NCI-H146 (cell line): ENCODE data around the gene EHD2.
"Not testable (repeated sequence)": the region's sequence is repeated elsewhere in the genome, so short reads cannot be mapped to it uniquely, and the experiment has no call there.

Experiments used
- DNase-seq: peaks from one replicate; lab custom pipeline; 2025; lab: John Stamatoyannopoulos, UW

The EHD2 gene

DNA sequence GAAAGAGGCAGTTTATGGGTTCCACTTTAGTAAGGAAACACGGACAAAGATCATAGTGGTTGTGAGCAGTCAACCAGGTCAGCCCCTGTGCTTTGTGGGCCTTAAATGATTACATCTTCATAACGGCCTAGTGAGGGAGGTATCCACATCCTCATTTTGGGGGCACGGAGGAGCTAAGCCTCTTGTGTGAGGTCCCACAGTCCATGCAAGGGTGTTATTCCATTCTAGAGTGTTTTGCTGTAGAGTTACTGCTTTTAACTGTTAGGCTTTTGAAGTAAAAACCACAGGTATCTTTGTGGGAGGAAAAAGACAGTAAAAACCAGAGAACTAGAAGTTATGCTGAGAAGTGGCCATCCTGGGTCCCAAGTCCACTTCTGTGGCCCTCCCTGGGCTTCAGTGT is 36.1 kb downstream of the EHD2 start:
- no peak for DNase-seq

DNA sequence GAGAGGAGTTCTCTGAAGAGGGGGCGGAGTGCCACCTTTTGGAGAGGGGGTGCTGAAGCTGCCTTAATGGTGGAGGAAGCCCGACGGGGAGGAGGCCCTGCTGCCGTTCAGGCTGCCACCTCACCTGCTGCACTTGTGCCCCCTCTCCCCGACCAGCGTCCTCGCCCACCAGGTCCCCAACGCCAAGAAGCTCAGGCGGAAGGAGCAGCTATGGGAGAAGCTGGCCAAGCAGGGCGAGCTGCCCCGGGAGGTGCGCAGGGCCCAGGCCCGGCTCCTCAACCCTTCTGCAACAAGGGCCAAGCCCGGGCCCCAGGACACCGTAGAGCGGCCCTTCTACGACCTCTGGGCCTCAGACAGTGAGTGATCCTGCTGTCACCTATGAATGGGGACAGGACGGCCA is 37.5 kb downstream of the EHD2 start:
- DNase-seq, result no peak

DNA sequence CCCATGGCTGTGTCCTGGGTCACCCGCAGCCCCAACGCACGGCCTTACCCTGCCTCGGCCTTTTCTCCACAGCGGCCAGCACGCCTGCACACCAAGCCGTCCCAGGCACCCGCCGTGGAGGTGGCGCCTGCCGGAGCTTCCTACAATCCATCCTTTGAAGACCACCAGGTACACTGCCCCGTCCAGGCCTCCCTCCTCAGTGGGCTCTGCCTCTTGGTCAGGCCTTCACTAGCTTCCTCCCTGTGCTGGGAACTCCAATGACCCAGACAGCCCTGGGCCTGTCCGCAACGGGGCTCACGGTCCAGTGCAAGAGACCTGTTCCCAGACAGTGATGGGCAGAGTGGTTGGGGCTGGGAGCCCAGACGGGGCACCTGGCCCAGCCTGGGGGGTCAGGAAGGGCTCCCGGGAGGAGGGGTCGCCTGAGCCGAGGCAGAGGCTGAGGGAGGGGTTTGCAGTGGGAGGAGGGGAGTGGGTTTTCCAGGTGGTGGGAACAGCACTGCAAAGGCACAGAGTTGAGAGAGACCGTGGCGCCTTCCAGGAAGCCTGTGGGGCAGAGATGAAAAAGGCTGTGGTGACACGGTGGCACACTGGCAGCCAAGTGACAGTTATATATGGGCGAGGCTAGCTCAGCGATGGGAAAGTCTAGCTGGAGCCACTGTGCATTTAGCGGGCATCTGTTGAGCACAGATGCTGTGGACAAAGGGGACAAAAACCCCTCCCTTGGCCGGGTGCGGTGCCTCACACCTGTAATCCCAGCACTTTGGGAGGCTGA is 39.4 kb downstream of the EHD2 start:
- DNase-seq, result no peak

DNA sequence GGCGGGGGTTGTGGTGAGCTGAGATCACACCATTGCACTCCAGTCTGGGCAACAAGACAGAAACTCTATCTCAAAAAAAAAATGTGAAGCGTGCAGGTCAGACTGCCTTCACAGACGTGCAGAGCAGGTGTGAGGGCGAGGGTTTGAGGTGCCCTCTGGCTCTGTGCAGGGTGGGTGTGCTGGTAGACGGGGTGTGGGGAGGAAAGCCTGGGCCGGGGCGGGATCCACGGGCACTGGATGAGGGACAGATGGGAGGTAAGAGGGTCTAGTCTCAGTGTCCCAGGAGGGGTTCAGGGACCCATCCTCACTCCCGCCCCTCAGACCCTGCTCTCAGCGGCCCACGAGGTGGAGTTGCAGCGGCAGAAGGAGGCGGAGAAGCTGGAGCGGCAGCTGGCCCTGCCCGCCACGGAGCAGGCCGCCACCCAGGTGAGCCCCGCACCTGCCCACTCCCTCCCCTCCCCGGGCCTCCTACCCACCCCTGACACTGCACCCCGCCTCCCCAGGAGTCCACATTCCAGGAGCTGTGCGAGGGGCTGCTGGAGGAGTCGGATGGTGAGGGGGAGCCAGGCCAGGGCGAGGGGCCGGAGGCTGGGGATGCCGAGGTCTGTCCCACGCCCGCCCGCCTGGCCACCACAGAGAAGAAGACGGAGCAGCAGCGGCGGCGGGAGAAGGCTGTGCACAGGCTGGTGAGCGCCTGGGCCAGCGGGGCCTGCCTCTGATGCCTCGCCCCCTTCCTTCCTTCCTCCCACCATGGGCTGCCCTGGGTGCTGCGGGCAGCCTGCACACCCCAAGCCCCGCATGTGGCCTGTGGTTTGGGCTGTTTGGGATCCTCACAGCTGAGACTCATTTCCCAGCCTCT is 41.2 kb downstream of the EHD2 start:
- DNase-seq, result no peak

DNA sequence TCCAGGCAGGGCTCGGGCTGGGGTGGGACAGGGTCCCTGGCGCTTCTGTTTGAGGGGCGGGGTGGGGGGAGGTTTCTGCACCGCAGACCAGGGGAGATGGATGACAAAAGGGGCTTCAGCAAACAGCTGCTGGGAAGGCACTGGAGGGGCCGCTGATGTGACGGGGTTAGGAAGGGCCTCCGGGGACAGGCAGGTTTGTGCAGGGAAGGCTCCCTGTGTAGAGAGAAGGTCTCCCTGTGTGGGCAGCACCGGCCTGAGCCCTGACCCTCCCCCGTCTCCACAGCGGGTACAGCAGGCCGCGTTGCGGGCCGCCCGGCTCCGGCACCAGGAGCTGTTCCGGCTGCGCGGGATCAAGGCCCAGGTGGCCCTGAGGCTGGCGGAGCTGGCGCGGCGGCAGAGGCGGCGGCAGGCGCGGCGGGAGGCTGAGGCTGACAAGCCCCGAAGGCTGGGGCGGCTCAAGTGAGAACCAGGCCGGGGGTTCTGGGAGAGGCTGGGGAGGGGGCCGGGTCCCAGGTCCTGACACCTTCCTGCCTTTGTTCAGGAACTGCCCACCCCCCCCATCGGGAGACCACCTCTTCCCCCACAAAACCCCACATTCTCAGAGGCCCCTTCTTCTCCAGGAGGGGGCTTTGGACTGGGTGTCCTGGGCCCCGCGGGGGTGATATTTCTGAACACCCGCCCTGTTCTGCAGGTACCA is 42.0 kb downstream of the EHD2 start:
- DNase-seq, result no peak

DNA sequence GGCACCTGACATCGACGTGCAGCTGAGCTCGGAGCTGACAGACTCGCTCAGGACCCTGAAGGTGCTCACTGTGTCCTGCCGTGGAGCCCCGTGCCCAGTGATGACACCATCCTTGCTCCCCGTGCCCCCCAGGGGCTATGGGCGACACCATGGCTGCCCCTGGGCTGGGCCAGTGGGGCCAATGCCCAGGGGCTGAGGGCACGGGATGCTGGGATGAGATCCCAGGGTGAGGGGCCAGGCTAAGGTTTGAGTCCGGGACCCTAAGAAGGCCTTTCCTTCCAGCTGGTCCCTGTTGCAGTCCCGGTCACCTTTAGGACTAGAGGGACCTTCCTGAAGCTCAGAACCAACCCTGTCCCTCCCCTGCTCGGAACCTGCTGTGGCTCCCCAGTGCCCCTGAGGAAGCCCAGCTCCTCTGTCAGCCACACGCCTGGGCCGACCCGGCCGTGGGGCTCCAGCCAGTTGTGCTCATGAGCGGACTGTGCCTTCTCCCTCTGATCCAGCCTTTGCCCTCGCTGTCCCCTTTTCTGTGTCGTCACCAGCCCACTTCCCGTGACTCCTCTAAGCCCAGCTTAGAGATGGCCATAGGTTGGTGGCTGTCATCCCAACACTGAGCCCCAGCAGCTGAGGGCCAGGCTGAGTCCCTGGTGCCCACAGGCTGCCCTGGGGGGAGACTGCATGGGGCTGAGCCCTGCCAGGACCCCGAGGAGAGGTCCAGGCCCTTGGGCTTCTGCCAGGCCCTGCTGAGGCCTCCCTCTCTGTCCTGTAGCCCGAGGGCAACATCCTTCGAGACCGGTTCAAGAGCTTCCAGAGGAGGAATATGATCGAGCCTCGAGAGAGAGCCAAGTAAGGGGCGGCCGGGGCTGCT is 42.8 kb downstream of the EHD2 start:
- DNase-seq, result no peak

DNA sequence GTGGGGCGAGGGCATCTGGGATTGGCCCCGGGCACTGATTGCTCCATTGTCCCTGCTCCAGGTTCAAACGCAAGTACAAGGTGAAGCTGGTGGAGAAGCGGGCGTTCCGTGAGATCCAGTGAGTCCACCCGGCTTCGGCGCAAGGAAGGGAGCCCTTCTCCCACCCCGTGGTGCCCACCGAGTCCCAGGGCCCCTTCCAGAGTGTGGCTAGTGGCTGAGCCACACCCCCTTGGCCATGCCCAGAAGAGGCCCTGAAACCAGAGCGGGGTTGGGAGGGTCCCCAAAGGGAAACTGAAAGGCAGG is 43.4 kb downstream of the EHD2 start:
- no peak for DNase-seq

DNA sequence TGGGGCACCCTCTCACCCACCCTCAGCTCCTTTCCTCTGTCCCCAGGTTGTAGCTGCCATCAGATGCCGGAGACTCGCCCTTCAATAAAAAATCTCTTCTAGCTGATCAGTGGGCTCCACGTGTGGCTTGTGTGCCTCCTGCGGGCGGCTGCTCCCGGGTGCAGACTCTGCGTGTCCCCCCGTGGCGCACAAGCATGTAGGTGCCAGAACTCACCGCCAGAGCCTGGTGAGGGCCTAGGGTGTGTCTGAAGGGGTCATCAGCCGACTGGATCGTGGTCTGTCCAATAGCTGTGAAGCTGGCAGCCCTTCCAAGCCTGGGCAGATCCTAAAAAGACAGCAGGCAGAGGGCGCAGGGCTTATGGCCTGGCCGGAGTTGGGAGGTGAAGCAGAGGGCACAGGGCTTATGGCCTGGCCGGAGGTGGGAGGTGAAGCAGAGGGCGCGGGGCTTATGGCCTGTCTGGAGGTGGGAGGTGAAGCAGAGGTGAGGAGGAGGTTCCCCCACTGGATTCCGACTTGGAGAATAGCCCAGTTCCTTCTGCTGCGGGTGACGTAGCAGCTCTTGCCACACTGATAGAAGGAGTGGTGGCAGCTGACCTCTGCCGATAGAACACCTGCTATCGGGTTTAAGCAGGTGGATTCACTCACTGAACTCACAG is 43.9 kb downstream of the EHD2 start:
- DNase-seq, result no peak

DNA sequence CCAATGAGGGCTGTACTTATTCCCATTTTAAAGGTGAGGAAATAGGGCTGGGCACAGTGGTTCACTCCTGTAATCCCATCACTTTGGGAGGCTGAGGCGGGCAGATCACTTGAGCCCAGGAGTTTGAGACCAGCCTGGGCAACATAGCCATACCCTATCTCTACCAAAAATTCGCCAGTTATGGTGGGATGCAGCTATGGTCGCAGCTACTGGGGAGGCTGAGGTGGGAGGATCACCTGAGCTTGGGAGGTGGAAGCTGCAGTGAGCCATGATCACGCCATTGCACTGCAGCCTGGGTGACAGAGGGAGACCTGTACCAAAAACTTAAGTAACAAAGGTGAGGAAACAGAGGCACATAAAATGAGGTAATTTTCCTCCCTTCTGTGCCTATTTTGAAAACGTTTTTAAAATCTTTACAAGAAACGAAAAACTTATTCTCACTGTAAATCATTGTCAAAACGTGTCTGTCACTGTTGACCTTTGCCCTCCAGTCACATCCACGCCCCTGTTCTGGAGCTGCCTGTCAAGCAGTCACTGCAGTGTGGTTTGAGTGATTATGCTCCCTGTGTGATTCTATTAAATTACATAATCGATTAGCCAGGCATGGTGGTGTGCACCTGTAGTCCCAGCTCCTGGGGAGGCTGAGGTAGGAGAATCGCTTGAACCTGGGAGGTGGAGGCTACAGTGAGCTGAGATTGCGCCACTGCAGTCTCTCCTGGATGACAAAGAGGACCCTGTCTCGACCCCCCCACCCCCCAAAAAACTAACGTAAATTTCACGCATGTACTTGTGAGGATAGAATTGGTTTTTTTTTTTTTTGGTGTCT is 44.6 kb downstream of the EHD2 start:
- no peak for DNase-seq

DNA sequence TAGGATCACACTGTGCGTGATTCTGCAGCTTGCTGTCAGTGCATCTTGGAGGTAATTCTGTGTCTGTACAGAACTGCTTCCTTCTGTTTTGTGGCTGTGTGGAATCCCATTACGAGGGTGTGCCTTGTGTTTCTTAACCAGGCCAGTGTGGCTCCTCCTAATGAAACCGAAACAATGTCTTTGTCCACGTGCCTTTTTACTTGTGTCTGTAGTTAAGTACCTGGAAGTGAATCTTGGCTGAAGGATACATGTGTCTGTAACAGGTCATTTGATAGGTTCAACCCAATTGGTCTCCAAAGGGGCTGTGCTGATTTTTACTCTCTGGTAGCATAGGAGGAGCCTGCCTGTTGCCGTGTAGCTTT is 45.2 kb downstream of the EHD2 start:
- no peak for DNase-seq

DNA sequence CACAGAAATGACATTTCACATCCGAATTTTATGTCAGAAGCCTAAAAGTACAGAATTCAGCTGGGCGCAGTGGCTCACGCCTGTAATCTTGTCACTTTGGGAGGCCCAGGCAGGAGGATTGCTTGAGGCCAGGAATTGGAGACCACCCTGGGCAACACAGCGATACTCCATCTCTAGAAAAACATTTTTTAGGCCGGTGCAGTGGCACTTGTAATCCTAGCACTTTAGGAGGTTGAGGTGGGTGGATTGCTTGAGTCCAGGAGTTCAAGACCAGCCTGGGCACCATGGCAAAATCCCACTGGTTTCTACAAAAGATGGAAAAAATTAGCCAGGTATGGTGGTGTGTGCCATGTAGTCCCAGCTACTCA is 47.4 kb downstream of the EHD2 start:
- no peak for DNase-seq

DNA sequence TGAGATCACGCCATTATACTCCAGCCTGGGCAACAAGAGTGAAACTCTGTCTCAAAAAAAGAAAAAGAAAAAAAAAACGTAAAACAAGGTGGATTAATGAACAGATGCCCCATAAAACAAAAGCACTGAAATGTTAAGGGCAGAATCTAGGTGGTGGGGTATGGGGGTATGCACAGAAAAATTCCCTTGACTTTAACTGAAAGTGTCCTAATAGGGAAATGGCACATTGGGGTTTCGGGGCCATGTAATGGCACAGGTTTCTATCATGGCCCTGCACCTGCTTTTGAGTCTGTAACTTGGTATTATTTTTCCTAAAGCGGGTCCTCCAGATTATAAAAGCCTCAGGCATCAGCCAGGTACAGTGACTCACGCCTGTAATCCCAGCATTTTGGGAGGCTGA is 48.3 kb downstream of the EHD2 start:
- DNase-seq, result no peak

DNA sequence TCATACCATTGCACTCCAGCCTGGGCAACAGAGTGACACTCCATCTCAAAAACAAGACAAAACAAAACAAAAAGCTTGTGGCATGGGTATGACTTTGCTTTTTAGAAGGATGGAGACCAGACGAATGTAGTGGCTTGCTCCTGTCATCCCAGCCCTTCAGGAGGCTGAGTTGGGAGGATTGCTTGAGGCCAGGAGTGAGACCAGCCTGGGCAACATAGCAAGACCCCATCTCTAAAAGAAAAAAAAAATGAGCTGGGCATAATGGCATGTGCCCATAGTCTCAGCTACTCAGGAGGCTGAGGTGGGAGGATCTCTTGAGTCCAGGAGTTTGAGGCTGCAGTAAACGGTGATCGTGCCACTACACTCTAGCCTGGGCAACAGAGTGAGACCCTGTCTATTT is 48.9 kb downstream of the EHD2 start:
- no peak for DNase-seq

DNA sequence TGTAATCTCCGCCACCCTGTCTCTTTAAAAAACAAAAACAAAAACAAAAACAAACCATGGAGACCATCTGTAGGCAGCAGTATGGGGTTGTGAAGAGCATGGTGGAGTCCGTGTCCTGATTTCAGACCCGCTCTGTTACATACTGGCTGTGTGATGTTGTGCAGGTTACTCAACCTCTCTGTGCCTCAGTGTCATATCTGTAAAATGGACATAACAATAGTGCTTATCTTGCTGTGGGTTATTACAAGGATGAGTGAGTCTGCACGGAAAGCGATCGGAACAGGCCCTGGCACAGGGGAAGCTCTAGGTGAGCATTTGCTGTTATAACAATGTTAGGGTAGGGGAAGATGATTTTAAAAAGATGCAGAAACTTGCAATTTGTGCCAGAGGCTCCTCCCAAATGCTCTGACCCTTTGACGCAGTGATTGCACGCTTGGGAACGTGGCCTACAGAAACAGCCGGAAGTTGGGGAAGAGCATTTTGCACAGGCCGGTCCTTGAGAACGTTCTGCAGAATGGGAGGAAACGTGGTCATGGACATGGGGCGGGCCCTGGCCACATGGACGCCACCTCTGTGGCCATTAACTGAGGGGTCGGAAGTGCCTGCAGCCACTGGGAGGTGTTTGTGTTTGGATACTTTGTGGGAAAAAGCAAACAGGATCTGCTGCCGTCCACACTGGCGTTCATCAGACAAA is 49.5 kb downstream of the EHD2 start:
- no peak for DNase-seq

DNA sequence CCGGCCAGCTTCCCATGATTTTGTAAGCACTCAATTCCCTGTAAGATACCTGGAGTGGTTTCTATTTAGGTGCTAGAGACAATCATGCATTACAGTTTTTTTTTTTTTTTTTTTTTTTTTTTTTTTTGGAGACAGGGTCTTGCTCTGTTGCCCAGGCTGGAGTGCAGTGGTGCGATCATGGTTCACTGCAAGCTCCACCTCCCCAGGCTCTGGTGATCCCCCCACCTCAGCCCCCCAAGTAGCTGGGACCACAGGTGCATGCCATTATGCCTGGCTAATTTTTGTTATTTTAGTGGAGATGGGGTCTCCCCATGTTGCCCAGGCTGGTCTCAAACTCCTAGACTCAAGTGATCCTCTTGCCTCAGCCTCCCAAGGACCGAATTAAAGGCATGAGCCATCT is 51.5 kb downstream of the EHD2 start:
- DNase-seq, result not testable (repeated sequence)

DNA sequence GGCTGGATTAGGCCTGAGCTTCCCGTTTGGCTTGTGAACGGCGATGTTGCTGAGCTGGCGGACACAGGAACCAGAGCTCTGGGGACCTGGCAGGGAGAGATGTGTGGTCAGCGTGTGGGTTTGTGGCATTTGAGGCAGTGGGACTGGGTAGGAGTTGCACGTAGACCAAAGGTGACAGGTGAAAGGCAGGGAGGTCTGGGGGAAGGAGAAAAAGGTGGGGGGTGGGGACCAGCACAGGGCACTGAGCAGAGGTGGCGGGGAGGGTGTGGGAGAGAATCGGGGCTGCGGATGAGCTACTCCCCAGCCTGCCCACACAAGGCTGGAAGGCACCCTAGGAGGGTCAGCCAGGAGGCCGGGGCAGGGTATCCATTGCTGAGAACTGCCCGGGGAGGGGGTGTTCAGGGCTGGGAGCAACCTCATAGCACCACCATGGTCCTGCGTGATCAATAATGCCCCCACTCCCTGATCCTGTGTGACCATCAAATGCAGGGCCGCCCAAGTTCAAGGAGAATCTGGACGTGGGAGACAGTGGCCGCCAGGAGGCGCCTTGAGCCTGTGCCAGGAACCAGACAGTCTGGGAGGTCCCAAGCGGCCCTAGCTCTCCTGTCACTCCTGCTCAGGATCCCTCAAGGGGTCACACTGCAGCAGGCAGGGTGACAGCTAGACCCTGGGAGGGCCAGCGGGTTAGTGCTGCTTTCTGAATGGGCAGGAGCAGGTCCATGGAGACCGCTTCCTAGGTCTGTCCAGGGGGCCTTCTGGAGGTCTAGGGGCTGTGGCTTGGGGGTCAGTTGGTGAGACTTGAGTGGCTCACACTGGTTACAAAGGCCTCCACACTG is 52.5 kb downstream of the EHD2 start:
- DNase-seq, result peak; percentile 75

DNA sequence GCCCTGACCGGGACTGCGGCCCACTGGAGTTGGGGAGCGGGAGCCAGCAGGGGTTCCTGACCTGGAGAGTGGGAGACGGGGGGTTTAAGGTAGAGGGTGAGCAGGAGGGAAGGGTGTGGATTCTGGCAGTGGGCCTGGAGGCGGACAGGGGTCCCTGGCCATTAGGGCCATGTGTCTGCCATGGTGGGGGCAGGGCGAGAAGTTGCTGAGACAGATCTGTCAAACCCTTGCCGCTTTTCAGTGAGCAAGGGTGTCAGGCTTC is 53.1 kb downstream of the EHD2 start:
- no peak for DNase-seq

DNA sequence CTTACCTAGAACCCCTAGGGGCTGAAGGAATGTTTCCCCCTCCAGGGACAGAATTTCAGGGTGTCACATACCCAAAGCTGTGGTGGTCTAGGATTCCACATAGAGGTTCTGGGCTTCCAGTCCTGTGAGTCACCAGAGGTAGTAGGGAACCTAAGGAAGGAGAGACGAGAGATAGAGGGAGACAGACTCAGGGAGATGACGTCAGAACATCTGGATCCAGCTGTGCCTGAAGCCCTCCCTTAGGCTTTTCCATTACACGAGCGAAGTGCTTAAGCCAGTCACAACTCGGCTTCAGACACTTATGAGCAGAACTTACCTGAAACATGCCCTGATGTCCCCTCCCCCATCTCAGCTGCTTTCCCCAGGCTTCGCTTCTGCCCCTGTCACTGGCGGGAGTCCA is 53.4 kb downstream of the EHD2 start:
- no peak for DNase-seq

DNA sequence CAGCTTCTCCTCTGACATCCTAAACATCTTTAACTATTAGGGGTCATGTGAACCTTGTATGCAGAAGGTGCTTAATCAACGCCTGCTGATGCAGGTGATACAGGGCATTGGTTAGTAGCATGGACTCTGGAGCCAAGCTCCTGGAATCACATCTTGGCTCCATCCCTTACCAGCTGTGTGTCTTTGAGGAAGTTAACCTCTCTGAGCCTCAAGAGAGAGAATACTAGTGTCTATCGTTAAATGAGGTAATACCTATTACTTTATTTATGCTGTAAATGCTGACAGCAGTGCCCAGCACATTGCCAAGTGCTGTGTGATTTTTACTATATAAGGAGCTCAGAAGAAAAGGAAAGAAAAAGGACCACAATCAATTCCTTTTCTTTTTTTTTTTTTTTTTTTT is 54.1 kb downstream of the EHD2 start:
- DNase-seq, result no peak

DNA sequence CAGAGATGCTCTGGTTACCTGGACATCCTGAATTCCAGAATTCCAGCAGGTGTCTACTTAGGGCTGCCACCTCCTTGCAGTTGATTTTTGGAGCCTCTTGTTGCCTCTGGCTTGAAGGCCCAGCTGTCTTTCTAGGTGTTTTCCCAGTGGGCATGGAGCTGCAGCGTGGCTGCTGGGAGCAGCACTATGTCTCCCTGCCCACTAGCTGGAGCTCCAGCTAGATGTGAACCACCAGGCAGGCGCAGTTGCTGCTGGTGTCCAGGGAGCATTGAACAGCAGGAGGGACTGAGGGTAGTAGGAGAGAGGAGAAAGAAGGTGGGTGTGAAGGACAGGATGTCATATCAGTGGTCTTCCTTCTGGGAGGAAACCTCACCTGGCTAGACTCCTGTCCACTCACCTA is 55.4 kb downstream of the EHD2 start:
- DNase-seq, result no peak
